ENCODE data around the gene MOB3C. TPM values are rescaled to one million over a fixed set of nuclear protein-coding genes. Genes with fewer than 3 reads are reported as not detected.

Gene MOB3C
- total and polyA plus RNA-seq, 10 of the 15 experiments (the other 5 are each of a cell fraction or from before 2014, with no cell fraction given) = 1.0 to 16.0 (median 9.4) TPM

- TF ChIP-seq ZNF592 (IDR thresholded peaks at IDR 0.05) (no peak), SMAD5 (IDR thresholded peaks at IDR 0.05; ENCODE audit: low read depth) (no peak), TCF12 (IDR thresholded peaks at IDR 0.05; ENCODE audit: low read depth, low read length) (no peak)
These were observed 10.2 kb downstream of the MOB3C start (continued) for GRCh38 chr1:46606255-46606965.

- H3K9ac ChIP-seq (ENCODE audit: control insufficient read depth, insufficient read depth, low read length) = no peak overlapping the region
- H3K9me3 ChIP-seq (replicated peaks; ENCODE audit: control insufficient read depth, insufficient read depth, low read length) = no peaks in the 10 kb centered on the region
- peaks cover 2% of the 10 kb centered on the region; the same call in 1 of the 2 replicates for H3K79me2 ChIP-seq (ENCODE audit: control insufficient read depth, insufficient read depth, low read length)
- BruUV-seq (replicated peaks) = no TSS peak
- H4K20me1 ChIP-seq (ENCODE audit: control insufficient read depth, insufficient read depth) = no peaks in the 10 kb centered on the region
- no peak overlapping the region for H3K27ac ChIP-seq (ENCODE audit: control insufficient read depth, insufficient read depth)
- intact Hi-C loops (cut with micrococcal nuclease; ENCODE audit: unreplicated experiment) = no loop called here
- 0 out of 2 replicates have a peak, but pooled peaks cover 3% of the 10 kb centered on the region for H3K4me1 ChIP-seq (ENCODE audit: control insufficient read depth, insufficient read depth, low read length)
- in situ Hi-C loops (cut with MboI) = no loop called here
- no peak for ATAC-seq
- peak overlapping the region; percentile 78; the same call in 1 of the 2 replicates for H3K4me2 ChIP-seq (ENCODE audit: control insufficient read depth, insufficient read depth)
- FAIRE-seq = no peak
- no peak overlapping the region; the same call in 1 of the 2 replicates for H3K4me3 ChIP-seq
- DNase-seq (ENCODE audit: low read depth, low spot score) = no peak
- WGBS (ENCODE audit: insufficient coverage, insufficient replicate concordance, low lambda C conversion rate, missing lambda C conversion rate) = 50% methylated on average over 2 of the region's 2 CpGs
- H3K36me3 ChIP-seq (ENCODE audit: control insufficient read depth in 2 of 2, insufficient read depth in 2 of 2, low read length in 1 of 2) = peaks cover 0 to 6% of the 10 kb centered on the region in 2 experiments; a peak in 2 of 4 replicates
- ChIA-PET POLR2A (interaction anchor here (2.4 to 9.1 kb wide), 2 partner anchors 11 to 62 kb away, joined by 6 to 124 read pairs; partner anchors contain the start of gene MOB3C), CTCF (interaction anchor here (0.8 to 3.3 kb wide), 6 partner anchors 10 to 122 kb away, joined by 3 to 30 read pairs (median 4); partner anchors contain the start of gene MOB3C), RAD21 (ENCODE audit: unreplicated experiment) (interaction anchor here (1.5 to 2.9 kb wide), 3 partner anchors 10 to 114 kb away, joined by 4 to 41 read pairs (median 8); partner anchors contain the start of genes ATPAF1, EFCAB14 and MOB3C), SMC1A (ENCODE audit: uncharacterized antibody, unreplicated experiment) (interaction anchor here (1.6 to 6.2 kb wide), 2 partner anchors 9 to 12 kb away, joined by 6 to 53 read pairs; partner anchors contain the start of gene MOB3C)
- no peaks in the 10 kb centered on the region for H3K27me3 ChIP-seq (replicated peaks in 1 of 2; ENCODE audit: control insufficient read depth in 2 of 2, insufficient read depth in 2 of 2, low read length in 1 of 2)
- H2AFZ ChIP-seq (ENCODE audit: control insufficient read depth, low read depth, low read length) = no peak overlapping the region
- no peak for TF ChIP-seq ASH2L (IDR thresholded peaks at IDR 0.05; ENCODE audit: borderline replicate concordance, low read depth)
- TF ChIP-seq ZNF207 (IDR thresholded peaks at IDR 0.05; ENCODE audit: borderline replicate concordance) = no peak
- no peak for TF ChIP-seq CUX1 (IDR thresholded peaks at IDR 0.05; ENCODE audit: insufficient replicate concordance, low read depth, low read length)
- no peak for TF ChIP-seq MTA2 (IDR thresholded peaks at IDR 0.05; ENCODE audit: low read depth)
- TF ChIP-seq CREM (IDR thresholded peaks at IDR 0.05; ENCODE audit: low read depth) = no peak
- no peak for TF ChIP-seq TCF7 (IDR thresholded peaks at IDR 0.05; ENCODE audit: borderline replicate concordance)
- TF ChIP-seq MYB (IDR thresholded peaks at IDR 0.05; ENCODE audit: borderline replicate concordance, low read depth, low read length) = no peak
- TF ChIP-seq GATAD2B (conservative IDR thresholded peaks at IDR 0.05; ENCODE audit: low read depth) = no peak
- TF ChIP-seq CREB1 (IDR thresholded peaks at IDR 0.05; ENCODE audit: low read depth) = no peak
- no peak for TF ChIP-seq RAD51 (IDR thresholded peaks at IDR 0.05)
These were observed 11.4 kb downstream of the MOB3C start for GRCh38 chr1:46605232-46605631.
